Measurements from ENCODE around the gene YTHDF2.
"Not testable (repeated sequence)": the region's sequence is repeated elsewhere in the genome, so short reads cannot be mapped to it uniquely, and the experiment has no call there.

YTHDF2 gene

GRCh38 chr1:28736450-28737306 lies at the start of gene YTHDF2:
YTHDF2 (plus strand) TSS chr1:28736940; CDS start chr1:28737121, 181 bp downstream.
- Histone ChIP-seq H3K27me3 (ENCODE audit: insufficient read depth, insufficient read length) (no peaks in the 10 kb centered on the region), H3K4me1 (ENCODE audit: insufficient read depth, insufficient read length) (peaks cover 11% of the 10 kb centered on the region), H3K4me3 (ENCODE audit: insufficient read length, low read depth) (peak within 1 kb of the TSS; percentile 99), H3K36me3 (ENCODE audit: insufficient read depth, insufficient read length, low read length) (peaks cover 38% of the 10 kb centered on the region), H3K9me3 (ENCODE audit: insufficient read depth, low read length) (no peaks in the 10 kb centered on the region), H3K9ac (ENCODE audit: insufficient read length, low read depth) (peak within 1 kb of the TSS; percentile 99)
- DNase-seq (ENCODE audit: low read depth, low spot score): peak; percentile 98
- TF ChIP-seq YY1 (IDR thresholded peaks at IDR 0.05; ENCODE audit: insufficient read depth, insufficient read length) (no peak), ZNF274 (IDR thresholded peaks at IDR 0.05; ENCODE audit: low read depth, low read length) (no peak), SUZ12 (IDR thresholded peaks at IDR 0.05; ENCODE audit: extremely low read depth, insufficient read depth, insufficient read length) (no peak)

GRCh38 chr1:28691627-28692026 lies 45.1 kb upstream of the YTHDF2 start:
- DNase-seq (ENCODE audit: low read depth, low spot score); H3K4me3 ChIP-seq (ENCODE audit: insufficient read length, low read depth); H3K9me3 ChIP-seq (ENCODE audit: insufficient read depth, low read length); H3K27me3 ChIP-seq (ENCODE audit: insufficient read depth, insufficient read length); H3K4me1 ChIP-seq (ENCODE audit: insufficient read depth, insufficient read length); H3K9ac ChIP-seq (ENCODE audit: insufficient read length, low read depth): not testable (repeated sequence)
- H3K36me3 ChIP-seq (ENCODE audit: insufficient read depth, insufficient read length, low read length): peaks cover 33% of the 10 kb centered on the region

- DNase-seq (ENCODE audit: low read depth, low spot score): no peak
- Histone ChIP-seq H3K36me3 (ENCODE audit: insufficient read depth, insufficient read length, low read length) (peaks cover 42% of the 10 kb centered on the region), H3K27me3 (ENCODE audit: insufficient read depth, insufficient read length) (no peaks in the 10 kb centered on the region), H3K4me1 (ENCODE audit: insufficient read depth, insufficient read length) (no peaks in the 10 kb centered on the region), H3K4me3 (ENCODE audit: insufficient read length, low read depth) (no peak overlapping the region), H3K9me3 (ENCODE audit: insufficient read depth, low read length) (no peaks in the 10 kb centered on the region), H3K9ac (ENCODE audit: insufficient read length, low read depth) (no peak overlapping the region)
- TF ChIP-seq ZNF274 (IDR thresholded peaks at IDR 0.05; ENCODE audit: low read depth, low read length) (no peak), YY1 (IDR thresholded peaks at IDR 0.05; ENCODE audit: insufficient read depth, insufficient read length) (no peak), SUZ12 (IDR thresholded peaks at IDR 0.05; ENCODE audit: extremely low read depth, insufficient read depth, insufficient read length) (no peak)
Observed at GRCh38 chr1:28703629-28704028, 33.1 kb upstream of the YTHDF2 start.

- peaks cover 2% of the 10 kb centered on the region for H3K4me1 ChIP-seq (ENCODE audit: insufficient read depth, insufficient read length)
- no peaks in the 10 kb centered on the region for H3K9me3 ChIP-seq (ENCODE audit: insufficient read depth, low read length)
- no peak overlapping the region for H3K4me3 ChIP-seq (ENCODE audit: insufficient read length, low read depth)
- peaks cover 27% of the 10 kb centered on the region for H3K36me3 ChIP-seq (ENCODE audit: insufficient read depth, insufficient read length, low read length)
- TF ChIP-seq YY1 (IDR thresholded peaks at IDR 0.05; ENCODE audit: insufficient read depth, insufficient read length) (no peak), SUZ12 (IDR thresholded peaks at IDR 0.05; ENCODE audit: extremely low read depth, insufficient read depth, insufficient read length) (no peak), ZNF274 (IDR thresholded peaks at IDR 0.05; ENCODE audit: low read depth, low read length) (no peak)
- no peak for DNase-seq (ENCODE audit: low read depth, low spot score)
- no peak overlapping the region for H3K9ac ChIP-seq (ENCODE audit: insufficient read length, low read depth)
- H3K27me3 ChIP-seq (ENCODE audit: insufficient read depth, insufficient read length): no peaks in the 10 kb centered on the region
Observed at GRCh38 chr1:28716336-28716735, 20.4 kb upstream of the YTHDF2 start.

- DNase-seq (ENCODE audit: low read depth, low spot score): no peak
- H3K4me1 ChIP-seq (ENCODE audit: insufficient read depth, insufficient read length): peaks cover 2% of the 10 kb centered on the region
- no peaks in the 10 kb centered on the region for H3K9me3 ChIP-seq (ENCODE audit: insufficient read depth, low read length)
- H3K36me3 ChIP-seq (ENCODE audit: insufficient read depth, insufficient read length, low read length): peaks cover 17% of the 10 kb centered on the region
- TF ChIP-seq SUZ12 (IDR thresholded peaks at IDR 0.05; ENCODE audit: extremely low read depth, insufficient read depth, insufficient read length) (no peak), ZNF274 (IDR thresholded peaks at IDR 0.05; ENCODE audit: low read depth, low read length) (no peak), YY1 (IDR thresholded peaks at IDR 0.05; ENCODE audit: insufficient read depth, insufficient read length) (no peak)
- H3K4me3 ChIP-seq (ENCODE audit: insufficient read length, low read depth): no peak overlapping the region
- H3K9ac ChIP-seq (ENCODE audit: insufficient read length, low read depth): no peak overlapping the region
- H3K27me3 ChIP-seq (ENCODE audit: insufficient read depth, insufficient read length): no peaks in the 10 kb centered on the region
Observed at GRCh38 chr1:28718166-28718565, 18.6 kb upstream of the YTHDF2 start.

- no peak overlapping the region for H3K9ac ChIP-seq (ENCODE audit: insufficient read length, low read depth)
- no peaks in the 10 kb centered on the region for H3K9me3 ChIP-seq (ENCODE audit: insufficient read depth, low read length)
- no peak for DNase-seq (ENCODE audit: low read depth, low spot score)
- H3K36me3 ChIP-seq (ENCODE audit: insufficient read depth, insufficient read length, low read length): peaks cover 14% of the 10 kb centered on the region
- H3K4me1 ChIP-seq (ENCODE audit: insufficient read depth, insufficient read length): peaks cover 2% of the 10 kb centered on the region
- TF ChIP-seq ZNF274 (IDR thresholded peaks at IDR 0.05; ENCODE audit: low read depth, low read length): no peak
- no peak for TF ChIP-seq YY1 (IDR thresholded peaks at IDR 0.05; ENCODE audit: insufficient read depth, insufficient read length)
- no peak for TF ChIP-seq SUZ12 (IDR thresholded peaks at IDR 0.05; ENCODE audit: extremely low read depth, insufficient read depth, insufficient read length)
- H3K27me3 ChIP-seq (ENCODE audit: insufficient read depth, insufficient read length): no peaks in the 10 kb centered on the region
- no peak overlapping the region for H3K4me3 ChIP-seq (ENCODE audit: insufficient read length, low read depth)
Observed at GRCh38 chr1:28718586-28719331, 18.0 kb upstream of the YTHDF2 start.

GRCh38 chr1:28719332-28719619 lies 17.5 kb upstream of the YTHDF2 start:
- H3K4me1 ChIP-seq (ENCODE audit: insufficient read depth, insufficient read length): peaks cover 2% of the 10 kb centered on the region
- no peak overlapping the region for H3K9ac ChIP-seq (ENCODE audit: insufficient read length, low read depth)
- DNase-seq (ENCODE audit: low read depth, low spot score): no peak
- no peak for TF ChIP-seq ZNF274 (IDR thresholded peaks at IDR 0.05; ENCODE audit: low read depth, low read length)
- no peak for TF ChIP-seq SUZ12 (IDR thresholded peaks at IDR 0.05; ENCODE audit: extremely low read depth, insufficient read depth, insufficient read length)
- TF ChIP-seq YY1 (IDR thresholded peaks at IDR 0.05; ENCODE audit: insufficient read depth, insufficient read length): no peak
- no peaks in the 10 kb centered on the region for H3K9me3 ChIP-seq (ENCODE audit: insufficient read depth, low read length)
- H3K27me3 ChIP-seq (ENCODE audit: insufficient read depth, insufficient read length): no peaks in the 10 kb centered on the region
- H3K36me3 ChIP-seq (ENCODE audit: insufficient read depth, insufficient read length, low read length): peaks cover 9% of the 10 kb centered on the region
- H3K4me3 ChIP-seq (ENCODE audit: insufficient read length, low read depth): no peak overlapping the region
